Measurements from ENCODE around the gene CCZ1B.
"Not testable (repeated sequence)": the region's sequence is repeated elsewhere in the genome, so short reads cannot be mapped to it uniquely, and the experiment has no call there.

CCZ1B gene

DNA sequence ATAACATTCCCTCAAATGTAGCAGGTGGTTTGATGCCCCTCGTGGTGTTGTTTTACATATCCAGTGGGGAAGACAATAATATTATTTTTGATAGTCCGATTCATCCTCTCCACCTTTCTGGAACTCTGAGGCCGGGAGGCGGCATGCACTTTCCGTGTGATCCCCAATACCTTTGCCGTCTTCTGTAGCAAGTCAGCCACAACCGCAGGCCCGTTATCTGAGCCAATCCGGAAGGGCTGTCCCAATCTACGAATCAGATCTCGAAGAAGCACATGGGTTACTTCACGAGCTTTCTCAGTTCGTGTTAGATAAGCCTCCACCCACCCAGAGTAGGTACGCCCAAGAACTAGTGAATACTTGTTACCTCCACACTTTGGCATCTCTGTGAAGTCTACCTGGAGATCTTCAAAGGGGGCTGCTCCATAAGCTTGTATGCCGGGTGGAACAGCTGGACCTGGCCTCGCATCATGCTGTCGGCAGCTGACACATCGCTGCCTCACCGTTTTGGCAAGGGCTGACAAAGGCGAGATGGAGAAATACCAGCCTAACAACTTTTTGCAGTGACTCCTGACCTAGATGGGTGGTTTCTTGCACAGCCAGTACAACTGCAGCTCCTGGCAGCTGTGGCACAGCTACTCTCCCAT, 16.3 kb upstream of the CCZ1B start:
- DNase-seq (ENCODE audit: low read depth); H3K4me3 ChIP-seq (ENCODE audit: low read depth, low read length): not testable (repeated sequence)

DNA sequence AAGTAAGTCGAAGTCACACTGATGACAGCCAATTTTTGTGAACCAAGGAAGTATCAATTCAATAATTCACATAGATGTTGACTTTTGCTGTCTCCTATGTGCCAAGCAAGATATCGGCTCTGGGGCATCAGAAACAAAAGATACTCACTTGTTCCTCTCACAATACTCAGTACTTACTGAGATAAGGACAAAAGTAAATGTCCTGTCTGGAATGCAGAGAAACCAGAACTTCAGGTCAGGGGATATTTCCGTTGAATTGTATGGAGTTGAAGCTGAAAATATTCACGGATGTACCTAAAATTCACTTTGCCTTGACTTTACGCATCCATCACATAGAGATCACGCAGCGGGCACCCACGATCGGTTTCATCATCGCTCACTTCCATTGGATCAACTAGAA, 11.0 kb upstream of the CCZ1B start:
- H3K4me3 ChIP-seq (ENCODE audit: low read depth, low read length); DNase-seq (ENCODE audit: low read depth): not testable (repeated sequence)

DNA sequence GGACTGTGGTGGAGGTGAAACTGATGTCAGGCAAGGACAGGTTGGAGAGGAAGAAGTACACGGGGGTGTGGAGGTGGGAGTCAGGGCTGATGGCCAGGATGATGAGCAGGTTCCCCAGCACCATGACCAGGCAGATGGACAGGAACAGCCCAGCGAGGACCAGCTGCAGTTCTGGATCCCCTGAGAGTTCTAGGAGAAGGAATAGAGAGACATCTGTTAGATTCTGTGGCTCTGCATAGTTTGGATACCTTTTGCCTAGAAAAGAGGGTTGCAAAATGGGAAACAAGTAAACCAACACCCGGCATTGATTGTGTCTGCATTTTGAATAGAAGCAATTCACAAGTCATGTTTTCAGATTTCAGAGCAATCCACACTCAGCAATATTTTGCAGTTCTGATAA, 9.4 kb upstream of the CCZ1B start:
- DNase-seq (ENCODE audit: low read depth); H3K4me3 ChIP-seq (ENCODE audit: low read depth, low read length): not testable (repeated sequence)

DNA sequence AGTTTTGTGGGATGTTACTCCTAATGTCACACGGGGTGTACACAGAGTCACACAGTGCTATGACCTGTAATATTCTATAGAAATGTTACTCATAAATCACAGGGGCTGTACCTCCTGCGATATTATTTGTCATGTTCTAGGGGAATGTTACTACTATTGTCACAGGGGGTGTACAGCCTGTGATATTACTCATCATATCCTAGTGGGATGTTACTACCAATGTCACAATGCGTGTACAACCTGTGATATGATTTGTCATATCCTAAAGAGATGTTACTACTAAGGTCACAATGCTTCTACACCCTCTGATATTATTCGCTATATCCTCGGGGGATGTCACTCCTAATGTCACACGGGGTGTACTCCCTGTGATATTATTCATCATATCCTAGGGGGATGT, 7.6 kb upstream of the CCZ1B start:
- no peak for DNase-seq (ENCODE audit: low read depth)
- no peak overlapping the region for H3K4me3 ChIP-seq (ENCODE audit: low read depth, low read length)
- no peak for TF ChIP-seq MYC (IDR thresholded peaks at IDR 0.05; ENCODE audit: low read depth, low read length)
- TF ChIP-seq, protein P1, sequence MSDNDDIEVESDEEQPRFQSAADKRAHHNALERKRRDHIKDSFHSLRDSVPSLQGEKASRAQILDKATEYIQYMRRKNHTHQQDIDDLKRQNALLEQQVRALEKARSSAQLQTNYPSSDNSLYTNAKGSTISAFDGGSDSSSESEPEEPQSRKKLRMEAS (IDR thresholded peaks at IDR 0.05; ENCODE audit: low read depth, low read length), result no peak
- TF ChIP-seq, protein P2, sequence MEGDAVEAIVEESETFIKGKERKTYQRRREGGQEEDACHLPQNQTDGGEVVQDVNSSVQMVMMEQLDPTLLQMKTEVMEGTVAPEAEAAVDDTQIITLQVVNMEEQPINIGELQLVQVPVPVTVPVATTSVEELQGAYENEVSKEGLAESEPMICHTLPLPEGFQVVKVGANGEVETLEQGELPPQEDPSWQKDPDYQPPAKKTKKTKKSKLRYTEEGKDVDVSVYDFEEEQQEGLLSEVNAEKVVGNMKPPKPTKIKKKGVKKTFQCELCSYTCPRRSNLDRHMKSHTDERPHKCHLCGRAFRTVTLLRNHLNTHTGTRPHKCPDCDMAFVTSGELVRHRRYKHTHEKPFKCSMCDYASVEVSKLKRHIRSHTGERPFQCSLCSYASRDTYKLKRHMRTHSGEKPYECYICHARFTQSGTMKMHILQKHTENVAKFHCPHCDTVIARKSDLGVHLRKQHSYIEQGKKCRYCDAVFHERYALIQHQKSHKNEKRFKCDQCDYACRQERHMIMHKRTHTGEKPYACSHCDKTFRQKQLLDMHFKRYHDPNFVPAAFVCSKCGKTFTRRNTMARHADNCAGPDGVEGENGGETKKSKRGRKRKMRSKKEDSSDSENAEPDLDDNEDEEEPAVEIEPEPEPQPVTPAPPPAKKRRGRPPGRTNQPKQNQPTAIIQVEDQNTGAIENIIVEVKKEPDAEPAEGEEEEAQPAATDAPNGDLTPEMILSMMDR (IDR thresholded peaks at IDR 0.05; ENCODE audit: low read depth, low read length), result no peak
- no peak for TF ChIP-seq POLR2A (IDR thresholded peaks at IDR 0.05; ENCODE audit: extremely low read depth, insufficient read length)

DNA sequence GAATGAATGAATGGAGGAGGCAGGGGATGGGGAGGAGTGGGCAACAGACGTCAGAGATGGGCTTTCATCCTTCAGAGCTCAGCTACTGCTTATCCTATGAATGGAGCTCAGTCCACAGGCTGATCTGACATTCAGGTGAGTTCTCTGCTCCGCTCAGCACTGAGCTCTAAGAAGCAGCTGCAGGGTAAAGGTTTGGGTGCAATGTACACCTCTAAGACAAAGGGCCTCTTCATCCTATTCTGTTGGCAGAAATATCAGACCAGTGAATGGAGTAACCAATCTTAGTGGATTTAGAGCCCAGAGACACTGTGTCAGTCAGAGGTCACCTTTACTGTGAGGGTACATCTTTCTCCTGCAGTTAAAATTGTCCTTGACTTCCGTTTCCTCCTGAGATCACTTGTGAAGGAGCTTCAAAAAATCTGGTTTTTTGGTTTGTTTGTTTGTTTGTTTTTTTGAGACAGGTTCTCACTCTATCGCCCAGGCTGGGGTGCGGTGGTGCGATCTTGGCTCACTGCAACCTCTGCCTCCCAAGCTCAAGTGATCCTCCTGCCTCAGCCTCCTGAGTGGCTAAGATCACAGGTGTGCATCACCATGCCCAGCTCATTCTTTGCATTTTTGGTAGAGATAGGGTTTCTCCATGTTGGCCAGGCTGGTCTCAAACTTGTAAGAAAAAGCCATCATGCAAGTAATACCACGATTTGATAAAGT, 5.1 kb upstream of the CCZ1B start:
- H3K4me3 ChIP-seq (ENCODE audit: low read depth, low read length), result no peak overlapping the region
- TF ChIP-seq MYC (IDR thresholded peaks at IDR 0.05; ENCODE audit: low read depth, low read length), result no peak
- TF ChIP-seq, protein P2 (IDR thresholded peaks at IDR 0.05; ENCODE audit: low read depth, low read length), result no peak
- no peak for TF ChIP-seq POLR2A (IDR thresholded peaks at IDR 0.05; ENCODE audit: extremely low read depth, insufficient read length)
- TF ChIP-seq, protein P1 (IDR thresholded peaks at IDR 0.05; ENCODE audit: low read depth, low read length), result no peak

DNA sequence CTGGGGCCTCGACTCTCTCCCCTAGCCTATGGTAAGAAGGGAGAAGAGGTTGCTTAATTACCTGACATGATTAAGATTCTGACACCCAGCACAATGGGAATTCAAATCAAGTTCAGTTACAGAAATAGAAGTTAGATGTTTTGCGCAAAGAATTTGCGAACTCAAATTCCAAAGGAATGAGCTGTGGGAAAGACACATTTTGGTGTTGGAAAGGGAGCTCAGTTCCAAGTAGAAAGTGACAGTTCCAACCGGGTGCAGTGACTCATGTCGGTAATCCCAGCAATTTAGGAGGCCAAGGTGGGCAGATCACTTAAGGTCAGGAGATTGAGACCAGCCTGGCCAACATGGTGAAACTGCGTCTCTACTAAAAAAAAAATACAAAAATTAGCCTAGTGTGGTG, 4.0 kb upstream of the CCZ1B start:
- DNase-seq (ENCODE audit: low read depth), result peak; percentile 17
- not testable (repeated sequence) for H3K4me3 ChIP-seq (ENCODE audit: low read depth, low read length)

More for the DNA sequence above, 5.1 kb upstream of the CCZ1B start:
- no peak for DNase-seq (ENCODE audit: low read depth)

DNA sequence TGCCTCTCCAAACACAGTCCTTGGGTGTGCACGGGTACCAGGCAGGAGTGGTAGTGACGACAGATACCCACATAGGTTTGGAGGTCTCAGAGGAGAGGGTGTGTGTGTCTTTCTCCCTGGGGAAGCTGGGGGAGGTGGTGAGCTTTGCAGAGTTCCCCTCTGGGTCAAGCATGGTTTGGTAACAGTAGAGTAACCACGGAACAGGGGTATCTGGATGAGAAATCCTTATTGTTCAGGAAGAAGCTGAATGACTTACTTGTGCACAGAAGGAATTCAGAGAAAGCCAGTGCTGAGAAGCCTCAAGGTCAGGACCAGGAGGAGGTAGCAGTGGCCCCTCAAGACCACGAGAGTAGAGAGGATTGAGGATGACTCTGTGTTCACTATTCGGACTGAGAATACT, 3.5 kb upstream of the CCZ1B start:
- DNase-seq (ENCODE audit: low read depth), result peak; percentile 71
- not testable (repeated sequence) for H3K4me3 ChIP-seq (ENCODE audit: low read depth, low read length)

DNA sequence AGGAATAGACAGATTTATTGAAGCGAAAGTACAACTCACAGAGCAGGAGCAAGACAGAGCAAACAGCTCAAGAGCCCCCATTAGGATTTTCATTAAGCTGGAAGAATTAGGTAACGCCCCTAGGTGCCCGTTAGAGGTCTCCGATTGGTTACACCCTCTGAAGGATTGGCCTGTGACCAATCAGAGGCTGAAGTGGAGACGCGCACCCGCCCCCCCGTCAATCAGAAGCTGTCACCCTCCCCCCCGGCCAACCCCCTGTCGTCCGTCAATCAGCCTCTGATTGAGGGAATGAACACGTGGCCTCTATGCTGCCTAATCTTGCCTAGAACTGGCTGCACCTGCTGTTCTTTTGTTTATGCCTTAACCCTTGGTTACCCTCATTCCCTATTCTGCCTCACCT, 1.1 kb upstream of the CCZ1B start:
- not testable (repeated sequence) for H3K4me3 ChIP-seq (ENCODE audit: low read depth, low read length); DNase-seq (ENCODE audit: low read depth)

DNA sequence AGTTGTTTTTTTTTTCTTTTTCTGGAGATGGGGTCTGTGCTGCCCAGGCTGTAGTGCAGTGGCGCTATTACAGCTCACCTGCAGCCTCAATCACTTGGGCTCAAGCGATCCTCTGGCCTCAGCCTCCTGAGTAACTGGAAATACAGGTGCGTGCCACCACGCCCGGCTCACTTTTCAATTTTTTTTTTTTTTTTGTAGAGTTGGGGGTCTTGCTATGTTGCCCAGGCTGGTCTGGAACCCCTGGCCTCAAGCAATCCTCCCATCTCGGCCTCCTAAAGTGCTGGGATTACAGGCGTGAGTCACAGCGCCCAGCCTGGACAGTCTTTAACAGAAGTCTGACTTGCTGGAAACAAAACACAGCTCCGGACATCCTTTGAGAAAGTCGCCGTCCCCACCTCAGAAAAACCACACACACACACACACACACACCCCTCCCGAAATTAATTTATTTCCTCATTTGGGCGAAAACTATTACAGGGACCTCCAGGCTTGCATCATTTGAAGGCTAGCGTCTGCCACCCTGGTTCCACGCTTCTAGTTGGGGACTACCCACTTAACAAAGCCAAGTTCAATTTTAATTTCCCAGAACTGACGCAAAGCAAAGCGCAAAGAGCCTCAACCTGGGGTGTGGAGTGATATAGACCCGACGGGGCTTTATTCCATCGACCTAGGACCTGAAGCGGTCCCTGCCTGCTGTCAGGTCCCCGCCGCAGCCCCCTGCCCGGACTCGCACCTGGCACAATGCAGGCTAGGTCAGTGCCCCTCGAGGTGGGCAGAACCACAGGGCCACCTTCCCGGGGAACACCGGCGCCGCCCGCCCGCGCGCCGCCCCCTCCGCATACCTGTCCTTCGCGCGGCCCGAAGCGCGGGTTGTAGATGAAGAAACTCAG, 594 bp downstream of the CCZ1B start:
- H3K4me3 ChIP-seq (ENCODE audit: low read depth, low read length), result peak overlapping the region; percentile 52
- DNase-seq (ENCODE audit: low read depth), result not testable (repeated sequence)

DNA sequence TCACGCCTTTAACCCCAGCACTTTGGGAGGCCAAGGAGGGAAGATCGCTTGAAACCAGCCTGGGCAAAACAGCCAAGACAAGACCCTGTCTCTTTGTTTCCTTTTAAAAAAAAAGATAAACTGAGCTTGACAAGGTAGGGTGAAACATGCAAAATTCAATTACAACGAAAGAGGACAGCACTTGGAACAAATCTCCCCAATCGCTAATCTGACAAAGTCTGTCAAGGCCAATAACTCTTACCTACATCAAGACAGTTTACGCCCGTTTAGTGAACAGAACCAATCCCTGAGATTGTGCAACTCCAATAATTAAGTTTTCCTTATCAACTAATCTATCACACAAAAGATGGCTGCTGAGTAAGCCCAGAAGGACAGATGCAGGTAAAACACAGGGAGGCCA, 4.5 kb downstream of the CCZ1B start:
- H3K4me3 ChIP-seq (ENCODE audit: low read depth, low read length); DNase-seq (ENCODE audit: low read depth): not testable (repeated sequence)

DNA sequence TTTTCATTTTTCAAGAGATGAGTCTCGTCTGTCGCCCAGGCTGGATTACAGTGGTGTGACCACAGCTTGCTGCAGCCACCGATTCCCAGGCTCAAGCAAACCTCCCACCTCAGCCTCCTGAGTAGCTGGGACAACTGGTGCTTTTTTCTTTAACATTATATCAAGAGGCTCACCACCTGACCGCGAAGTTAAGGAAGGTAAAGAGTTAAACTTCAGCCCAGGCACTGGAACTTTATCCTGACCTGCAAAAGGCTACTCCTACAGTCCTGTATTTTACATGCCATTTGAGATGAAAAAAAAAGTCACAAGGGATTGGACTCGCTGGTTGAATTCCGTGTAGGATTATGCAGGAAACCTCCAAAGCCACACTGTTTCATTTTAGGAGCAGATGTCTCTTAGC, 10.6 kb downstream of the CCZ1B start:
- not testable (repeated sequence) for DNase-seq (ENCODE audit: low read depth); H3K4me3 ChIP-seq (ENCODE audit: low read depth, low read length)

DNA sequence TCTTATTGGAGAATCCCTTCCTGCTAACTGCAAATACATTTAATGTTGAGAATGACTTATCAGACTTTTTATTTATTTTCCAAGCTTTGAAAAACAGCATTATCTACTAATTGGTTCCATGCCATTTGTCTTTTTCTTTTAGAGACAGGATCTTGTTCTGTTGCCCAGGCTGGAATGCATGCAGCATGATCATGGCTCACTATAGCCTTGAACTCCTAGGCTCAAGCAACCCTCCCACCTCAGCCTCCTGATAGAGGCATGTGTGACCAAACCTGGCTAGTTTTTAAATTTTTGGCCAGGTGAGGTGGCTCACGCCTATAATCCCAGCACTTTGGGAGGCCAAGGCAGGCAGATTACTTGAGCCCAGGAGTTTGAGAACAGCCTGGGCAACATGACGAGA, 13.1 kb downstream of the CCZ1B start:
- not testable (repeated sequence) for DNase-seq (ENCODE audit: low read depth); H3K4me3 ChIP-seq (ENCODE audit: low read depth, low read length)

DNA sequence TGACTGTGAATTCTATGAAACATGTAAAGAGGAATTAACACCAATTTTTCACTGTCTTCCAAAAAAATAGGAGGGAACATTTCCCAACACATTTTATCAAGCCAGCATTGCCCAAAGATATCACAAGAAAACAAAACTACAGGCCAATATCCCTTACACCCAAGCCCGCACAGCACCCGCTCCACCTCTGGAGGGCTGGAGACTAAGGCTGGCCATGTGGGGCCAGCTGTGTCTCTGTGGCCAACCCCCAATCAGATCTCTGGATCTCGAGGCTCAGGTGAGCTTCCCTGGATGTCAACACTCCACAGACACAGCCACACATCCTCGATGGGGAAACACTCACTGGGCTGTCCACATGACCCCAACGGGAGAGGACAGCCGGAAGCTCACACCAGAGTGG, 18.1 kb downstream of the CCZ1B start:
- not testable (repeated sequence) for DNase-seq (ENCODE audit: low read depth); H3K4me3 ChIP-seq (ENCODE audit: low read depth, low read length)

DNA sequence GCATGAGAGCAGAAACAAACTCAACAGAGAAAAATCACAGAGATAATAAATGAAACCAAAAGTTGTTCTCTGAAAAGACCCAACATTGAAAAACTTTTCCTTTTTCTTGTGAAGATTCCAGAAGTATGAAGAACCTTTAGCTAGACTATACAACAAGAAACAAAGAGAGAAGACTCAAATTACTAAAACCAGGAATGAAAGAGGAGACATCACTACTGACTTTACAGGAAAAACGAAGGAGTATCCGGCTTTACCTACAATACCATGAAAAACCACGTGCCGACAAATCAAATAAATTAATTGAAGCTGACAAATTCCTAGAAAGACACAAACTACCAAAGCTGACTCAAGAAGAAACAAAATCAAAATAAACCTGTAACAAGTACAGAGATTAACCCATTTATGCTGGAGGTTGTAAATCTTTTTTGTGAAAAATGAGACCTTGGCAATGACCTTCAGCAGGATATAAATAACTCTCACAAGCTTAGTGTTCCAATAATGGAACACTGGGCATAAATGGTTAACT, 18.6 kb downstream of the CCZ1B start:
- H3K4me3 ChIP-seq (ENCODE audit: low read depth, low read length); DNase-seq (ENCODE audit: low read depth): not testable (repeated sequence)

DNA sequence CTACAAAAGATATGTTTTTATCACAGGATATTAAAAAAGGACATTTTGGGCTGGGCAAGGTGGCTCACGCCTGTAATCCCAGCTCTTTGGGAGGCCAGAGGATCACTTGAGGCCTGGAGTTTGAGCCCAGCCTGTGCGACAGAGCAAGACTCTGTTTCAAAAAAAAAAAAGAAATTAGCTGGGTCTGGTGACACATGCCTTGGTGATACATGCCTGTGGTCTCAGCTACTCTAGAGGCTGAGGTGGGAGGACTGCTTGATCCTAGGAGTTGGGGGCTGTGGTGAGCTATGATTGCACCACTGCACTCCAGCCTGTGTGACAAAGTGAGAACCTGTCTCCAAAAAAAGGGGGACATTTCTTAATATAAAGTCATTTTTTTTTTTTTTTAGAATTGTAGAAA, 25.7 kb downstream of the CCZ1B start:
- H3K4me3 ChIP-seq (ENCODE audit: low read depth, low read length); DNase-seq (ENCODE audit: low read depth): not testable (repeated sequence)

All from NB4 (cell line).